ENCODE measurements around the gene CHMP2B.

Gene CHMP2B

DNA sequence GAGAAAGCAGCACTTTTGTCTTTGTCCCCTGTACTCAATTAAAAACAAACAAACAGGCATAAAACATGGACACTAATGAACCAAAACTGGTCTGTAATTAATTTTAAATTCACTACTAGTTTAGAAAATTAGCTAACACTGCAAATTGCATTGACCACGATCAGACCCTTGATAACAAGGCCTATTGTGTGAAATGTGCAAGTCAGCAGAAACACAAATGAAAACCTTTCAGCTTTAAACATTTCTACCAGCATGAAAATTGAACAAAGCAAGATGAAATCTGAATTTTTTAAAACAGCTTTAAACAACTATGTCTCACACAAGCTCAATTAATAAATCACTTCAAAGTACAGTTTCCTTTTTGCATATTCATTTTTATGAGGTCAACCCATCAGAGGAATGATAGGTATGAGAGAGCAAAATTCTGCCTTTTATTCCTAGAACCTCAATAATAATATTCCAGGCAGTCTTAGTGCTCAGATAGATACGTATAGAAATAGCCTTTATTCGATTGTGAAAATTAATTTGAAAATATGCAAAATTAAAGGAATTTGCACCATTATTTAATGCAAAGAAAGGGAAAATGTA lies 27.0 kb upstream of the CHMP2B start:
- Histone ChIP-seq H3K27me3 (peaks cover 4% of the 10 kb centered on the region; the same call in 1 of the 2 replicates), H3K4me3 (ENCODE audit: low read depth, low read length) (no peak overlapping the region), H3K4me1 (no peaks in the 10 kb centered on the region), H3K36me3 (no peaks in the 10 kb centered on the region), H3K9me3 (no peaks in the 10 kb centered on the region)
- TF ChIP-seq, protein P1, sequence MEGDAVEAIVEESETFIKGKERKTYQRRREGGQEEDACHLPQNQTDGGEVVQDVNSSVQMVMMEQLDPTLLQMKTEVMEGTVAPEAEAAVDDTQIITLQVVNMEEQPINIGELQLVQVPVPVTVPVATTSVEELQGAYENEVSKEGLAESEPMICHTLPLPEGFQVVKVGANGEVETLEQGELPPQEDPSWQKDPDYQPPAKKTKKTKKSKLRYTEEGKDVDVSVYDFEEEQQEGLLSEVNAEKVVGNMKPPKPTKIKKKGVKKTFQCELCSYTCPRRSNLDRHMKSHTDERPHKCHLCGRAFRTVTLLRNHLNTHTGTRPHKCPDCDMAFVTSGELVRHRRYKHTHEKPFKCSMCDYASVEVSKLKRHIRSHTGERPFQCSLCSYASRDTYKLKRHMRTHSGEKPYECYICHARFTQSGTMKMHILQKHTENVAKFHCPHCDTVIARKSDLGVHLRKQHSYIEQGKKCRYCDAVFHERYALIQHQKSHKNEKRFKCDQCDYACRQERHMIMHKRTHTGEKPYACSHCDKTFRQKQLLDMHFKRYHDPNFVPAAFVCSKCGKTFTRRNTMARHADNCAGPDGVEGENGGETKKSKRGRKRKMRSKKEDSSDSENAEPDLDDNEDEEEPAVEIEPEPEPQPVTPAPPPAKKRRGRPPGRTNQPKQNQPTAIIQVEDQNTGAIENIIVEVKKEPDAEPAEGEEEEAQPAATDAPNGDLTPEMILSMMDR (IDR thresholded peaks at IDR 0.05; ENCODE audit: low read depth, low read length): no peak
- DNase-seq: no peak

DNA sequence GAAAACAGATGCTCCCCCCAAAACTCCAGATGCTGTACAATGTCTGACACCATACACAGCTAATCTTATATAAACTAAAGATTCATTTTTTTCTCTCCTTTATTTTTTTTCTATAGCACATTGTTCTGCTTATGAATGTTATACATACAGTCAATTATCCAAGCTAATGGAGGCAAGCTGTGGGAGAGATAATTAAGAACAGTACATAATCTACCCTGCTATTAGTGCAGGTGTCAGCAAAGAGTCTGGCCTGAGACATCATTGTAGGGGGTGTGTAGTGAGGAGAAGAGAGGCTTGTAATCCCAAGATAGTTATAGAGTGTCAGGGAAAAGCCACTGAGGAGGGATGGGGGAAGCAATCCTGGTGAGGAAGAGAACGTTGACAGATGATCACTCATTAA lies 25.4 kb upstream of the CHMP2B start:
- Histone ChIP-seq H3K36me3 (no peaks in the 10 kb centered on the region), H3K4me1 (no peaks in the 10 kb centered on the region), H3K27me3 (peaks cover 4% of the 10 kb centered on the region; the same call in 1 of the 2 replicates), H3K4me3 (ENCODE audit: low read depth, low read length) (no peak overlapping the region), H3K9me3 (no peaks in the 10 kb centered on the region)
- TF ChIP-seq, protein P1 (IDR thresholded peaks at IDR 0.05; ENCODE audit: low read depth, low read length): no peak
- DNase-seq: no peak

DNA sequence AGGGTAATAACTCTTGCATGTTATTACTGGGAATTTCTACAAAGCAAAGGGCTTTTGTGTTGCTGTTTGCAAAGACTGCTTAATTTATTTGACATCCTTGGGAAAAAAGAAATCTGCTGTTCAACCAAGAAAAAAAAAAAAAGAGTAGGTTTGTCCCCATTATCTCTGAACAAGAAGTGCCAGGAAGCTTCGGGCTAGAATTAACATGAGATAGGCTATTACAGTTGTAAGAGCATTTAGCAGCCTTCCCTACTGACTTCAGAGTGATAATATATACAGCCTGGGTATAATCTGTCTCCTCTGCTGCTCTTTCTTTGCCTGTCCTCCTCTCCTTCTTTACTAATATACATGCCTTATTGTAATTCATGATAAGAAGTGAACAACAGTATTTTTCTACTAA lies 23.3 kb upstream of the CHMP2B start:
- no peaks in the 10 kb centered on the region for H3K9me3 ChIP-seq
- H3K4me1 ChIP-seq: no peaks in the 10 kb centered on the region; the same call in 1 of the 2 replicates
- TF ChIP-seq, protein P1 (IDR thresholded peaks at IDR 0.05; ENCODE audit: low read depth, low read length): no peak
- peaks cover 4% of the 10 kb centered on the region; the same call in 1 of the 2 replicates for H3K27me3 ChIP-seq
- H3K4me3 ChIP-seq (ENCODE audit: low read depth, low read length): no peak overlapping the region
- H3K36me3 ChIP-seq: no peaks in the 10 kb centered on the region
- DNase-seq: no peak

DNA sequence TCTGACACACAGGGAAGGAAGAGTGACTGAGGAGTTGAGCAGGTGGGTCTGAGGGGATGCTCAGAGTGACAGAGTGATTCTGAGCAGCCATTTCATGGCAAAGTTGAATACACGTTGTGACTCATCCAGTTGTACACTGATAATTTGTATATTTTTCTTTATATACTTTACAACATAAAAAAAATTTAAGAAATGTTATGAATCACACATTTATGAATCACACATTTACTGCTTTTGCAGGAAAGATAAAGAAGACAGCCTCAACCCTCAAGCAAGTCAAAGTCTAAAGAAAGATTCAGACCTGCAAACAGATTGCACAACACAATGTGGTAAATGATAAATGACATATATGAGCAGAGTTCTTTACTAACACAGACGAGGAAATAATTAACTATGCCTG lies 21.0 kb upstream of the CHMP2B start:
- no peak overlapping the region for H3K4me3 ChIP-seq (ENCODE audit: low read depth, low read length)
- H3K4me1 ChIP-seq: no peaks in the 10 kb centered on the region; the same call in 1 of the 2 replicates
- TF ChIP-seq, protein P1 (IDR thresholded peaks at IDR 0.05; ENCODE audit: low read depth, low read length): no peak
- peaks cover 4% of the 10 kb centered on the region; the same call in 1 of the 2 replicates for H3K27me3 ChIP-seq
- no peak for DNase-seq
- no peaks in the 10 kb centered on the region for H3K9me3 ChIP-seq
- no peaks in the 10 kb centered on the region for H3K36me3 ChIP-seq

DNA sequence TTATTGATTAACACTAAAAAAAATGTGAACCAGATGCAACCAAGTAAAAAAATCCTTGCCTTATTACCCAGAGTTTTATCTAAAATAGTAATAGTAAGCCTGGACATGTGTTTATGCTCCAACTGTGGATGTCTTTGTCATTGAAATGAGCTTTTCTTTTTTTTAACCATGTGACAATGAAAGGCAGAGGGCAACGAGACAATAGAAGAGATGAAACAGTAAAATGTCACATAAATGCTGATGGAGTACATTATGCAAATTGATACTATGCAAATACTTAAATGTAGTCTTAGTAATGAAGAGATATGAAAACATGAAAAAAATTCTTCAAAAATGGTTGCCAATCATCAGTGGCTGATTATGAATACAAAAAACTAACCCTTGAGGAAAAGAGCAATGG lies 20.5 kb upstream of the CHMP2B start:
- TF ChIP-seq, protein P1 (IDR thresholded peaks at IDR 0.05; ENCODE audit: low read depth, low read length): no peak
- H3K9me3 ChIP-seq: no peaks in the 10 kb centered on the region
- DNase-seq: no peak
- H3K36me3 ChIP-seq: no peaks in the 10 kb centered on the region
- no peak overlapping the region for H3K4me3 ChIP-seq (ENCODE audit: low read depth, low read length)
- peaks cover 4% of the 10 kb centered on the region; the same call in 1 of the 2 replicates for H3K27me3 ChIP-seq
- no peaks in the 10 kb centered on the region; the same call in 1 of the 2 replicates for H3K4me1 ChIP-seq

DNA sequence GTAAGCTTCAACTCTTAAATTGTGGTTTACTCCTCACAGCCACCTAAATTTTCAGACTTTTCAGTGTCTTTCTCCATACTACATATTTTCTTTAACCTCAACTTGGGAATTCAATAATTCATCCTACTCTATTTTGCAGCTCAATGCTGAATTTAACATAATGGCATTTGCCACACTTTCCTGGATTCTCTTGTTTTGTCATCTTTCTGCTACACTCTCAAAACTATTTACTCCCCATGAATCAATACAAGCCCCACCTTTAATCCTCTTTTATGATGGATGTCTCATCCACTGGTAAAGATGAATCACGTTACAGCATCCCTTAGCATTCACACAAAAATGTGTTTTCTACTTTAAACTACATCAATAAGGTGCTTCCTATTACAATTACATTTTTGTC lies 19.6 kb upstream of the CHMP2B start:
- Histone ChIP-seq H3K4me3 (ENCODE audit: low read depth, low read length) (no peak overlapping the region), H3K27me3 (peaks cover 10% of the 10 kb centered on the region), H3K9me3 (no peaks in the 10 kb centered on the region), H3K36me3 (no peaks in the 10 kb centered on the region), H3K4me1 (no peaks in the 10 kb centered on the region; the same call in 1 of the 2 replicates)
- no peak for DNase-seq
- TF ChIP-seq, protein P1 (IDR thresholded peaks at IDR 0.05; ENCODE audit: low read depth, low read length): no peak

Measured in BE2C (cell line).